Esophagus mucosa (tissue), 1 donor: Measurements from ENCODE around the gene PRDM1. TPM values are rescaled to one million over a fixed set of nuclear protein-coding genes. Genes with fewer than 3 reads are reported as not detected.

ENCODE experiments used
- ATAC-seq: fragments of 200-7000 bp; cut with Tn5 transposase; one replicate; pipeline ENCODE4 v1.9.1; 2020
- total RNA-seq: library from RNA; stranded (reverse); gene quantifications from one replicate; pipeline ENCODE4 v1.2.4, GENCODE V29; 2023
- donor health status: DM: yes; HTN: yes; CAD: no.

PRDM1 gene
- total RNA-seq, 1 donor from 2014 or later = 94.1 TPM

- peak; percentile 83 for ATAC-seq
Observed at GRCh38 chr6:106098383-106099234, 12.5 kb downstream of the PRDM1 start.

- ATAC-seq = peak; percentile 53
Observed at GRCh38 chr6:106099235-106099537, 13.1 kb downstream of the PRDM1 start.

GRCh38 chr6:106100755-106101154, 14.6 kb downstream of the PRDM1 start:
- no peak for ATAC-seq

GRCh38 chr6:106101466-106101865, 15.3 kb downstream of the PRDM1 start:
- peak; percentile 10 for ATAC-seq

- ATAC-seq = no peak
Observed at GRCh38 chr6:106102034-106102433, 15.9 kb downstream of the PRDM1 start.

GRCh38 chr6:106102967-106103727, 17.0 kb downstream of the PRDM1 start:
- no peak for ATAC-seq

- peak; percentile 47 for ATAC-seq
Observed at GRCh38 chr6:106103728-106104109, 17.6 kb downstream of the PRDM1 start.

GRCh38 chr6:106104476-106104875, 18.3 kb downstream of the PRDM1 start:
- ATAC-seq = no peak

- no peak for ATAC-seq
Observed at GRCh38 chr6:106104941-106105340, 18.8 kb downstream of the PRDM1 start.

- ATAC-seq = no peak
Observed at GRCh38 chr6:106105493-106105892, 19.4 kb downstream of the PRDM1 start.

GRCh38 chr6:106106276-106107042, 20.3 kb downstream of the PRDM1 start:
- no peak for ATAC-seq

- ATAC-seq = no peak
Observed at GRCh38 chr6:106107043-106107613, 21.0 kb downstream of the PRDM1 start.

GRCh38 chr6:106108129-106108528, 22.0 kb downstream of the PRDM1 start:
- no peak for ATAC-seq

GRCh38 chr6:106109029-106109428, 22.9 kb downstream of the PRDM1 start:
- ATAC-seq = no peak

GRCh38 chr6:106110164-106110826, 24.2 kb downstream of the PRDM1 start:
- peak; percentile 45 for ATAC-seq

GRCh38 chr6:106112433-106112832, 26.3 kb downstream of the PRDM1 start:
- ATAC-seq = no peak

- ATAC-seq = no peak
Observed at GRCh38 chr6:106113256-106113959, 27.3 kb downstream of the PRDM1 start.

- no peak for ATAC-seq
Observed at GRCh38 chr6:106114492-106114891, 28.4 kb downstream of the PRDM1 start.

- no peak for ATAC-seq
Observed at GRCh38 chr6:106115286-106115685, 29.1 kb downstream of the PRDM1 start.

- peak; percentile 39 for ATAC-seq
Observed at GRCh38 chr6:106116125-106116832, 30.1 kb downstream of the PRDM1 start.

GRCh38 chr6:106117579-106117978, 31.4 kb downstream of the PRDM1 start:
- ATAC-seq = no peak
